Adrenal gland (tissue), 12 donors: ENCODE results near the gene SON. TPM values are rescaled to one million over a fixed set of nuclear protein-coding genes. Genes with fewer than 3 reads are reported as not detected.

Experiments
- DNase-seq, 7 donors: peaks; one replicate each; pipeline ENCODE4 v3.0.0-alpha.2; 2019 to 2020
- H3K27ac ChIP-seq, 5 donors: fragments of 200-600 bp; sonication (generic) in 4 of 5; 1 replicate in 3 of 5; 2 replicates in 2 of 5; pipeline versions ENCODE4 v1.5.1 to v1.8.0; 2016 to 2020; ENCODE audit warnings: mild to moderate bottlenecking in 1 of 5
- H3K27me3 ChIP-seq: fragments of 200-600 bp; 2 replicates; pipeline ENCODE4 v1.8.0; 2021
- H3K36me3 ChIP-seq, 2 donors: fragments of 200-600 bp; replicated peaks in 1 of 2; 1 replicate in 1 of 2; 2 replicates in 1 of 2; pipeline versions ENCODE4 v1.5.1 to v1.8.0; 2018 to 2022
- H3K4me1 ChIP-seq, 2 donors: fragments of 200-600 bp; replicated peaks in 1 of 2; 1 replicate in 1 of 2; 2 replicates in 1 of 2; pipeline versions ENCODE4 v1.5.1 to v1.8.0; 2018 to 2021
- H3K4me3 ChIP-seq, 4 donors: fragments of 200-600 bp; sonication (generic) in 3 of 4; one replicate each; pipeline ENCODE4 v1.5.1; 2016 to 2018
- H3K9me3 ChIP-seq, 3 donors: fragments of 200-600 bp; sonication (generic) in 1 of 3; replicated peaks in 1 of 3; 1 replicate in 2 of 3; 2 replicates in 1 of 3; pipeline versions ENCODE4 v1.5.1 to v1.8.0; 2016 to 2021
- POLR2A ChIP-seq, 2 donors: fragments of 450-650 bp; IDR thresholded peaks; one replicate each; pipeline ENCODE4 v1.6.1; 2017; ENCODE audit warnings: antibody characterized with exemption in 2 of 2, mild to moderate bottlenecking in 2 of 2, moderate library complexity in 1 of 2
- WGBS, 4 donors: extraction: QIAGEN DNeasy Blood & Tissue Kit in 2 of 4; methylation state at CpG; one replicate each; pipeline versions ENCODE4 v1.1.5 to v1.1.7; 2013 to 2017; 5-methylcytosine and 5-hydroxymethylcytosine counted together
- intact Hi-C, 2 donors: fragments of 100-400 bp; cut with DNase I; formaldehyde crosslinking; loops; one replicate each; pipeline versions ENCODE4 v1.14.1 to v1.15.0; 2022 to 2023
- polyA plus RNA-seq, 3 donors: library from polyadenylated mRNA; stranded (reverse); fragments of 200-250 nt in 2 of 3; fragments of 350-450 nt in 1 of 3; fragmentation: Illumina TruSeq in 1 of 3; extraction: RNeasy Lipid Tissue Mini Kit (QIAGEN cat#74804) in 1 of 3; gene quantifications; one replicate each; pipeline ENCODE4 v1.2.3, GENCODE V29; 2013 to 2014
- total RNA-seq, 9 donors: library from RNA; depleted of rRNA in 4 of 9; stranded (reverse); fragments of >200 nt in 4 of 9; fragments of 120-200 nt in 1 of 9; fragmentation: NEBNext Ultra II Directional in 1 of 9; extraction: Animal tissue kit (Norgen Biotek cat#: 25700) in 1 of 9; gene quantifications; one replicate each; pipeline versions ENCODE4 v1.1.0 to v1.2.4, GENCODE V29; 2013 to 2023
- TF ChIP-seq, protein P1 (sequence below), 6 experiments: fragments of 450-650 bp in 4 of 6; fragments of 200-600 bp in 2 of 6; sonication (generic) in 1 of 6; IDR thresholded peaks; 1 replicate in 5 of 6; 2 replicates in 1 of 6; pipeline versions ENCODE4 v1.5.1 to v1.8.0; 2016 to 2021; ENCODE audit warnings: antibody characterized with exemption in 6 of 6, mild to moderate bottlenecking in 2 of 6, moderate library complexity in 1 of 6
- donor health status: healthy with polysubstance abuse.
- donor health status: Bipolar disorder and iron deficiency.
- donor health status: DM: yes; HTN: yes; CAD: no.
- donor health status: DM: no; HTN: no; CAD: no.
- donor health status: DM: no; HTN: no; CAD: no.
- donor health status: DM: yes; HTN: yes; CAD: no.

Gene SON
- total and polyA plus RNA-seq, 12 donors: 128 to 386 (median 229) TPM

DNA sequence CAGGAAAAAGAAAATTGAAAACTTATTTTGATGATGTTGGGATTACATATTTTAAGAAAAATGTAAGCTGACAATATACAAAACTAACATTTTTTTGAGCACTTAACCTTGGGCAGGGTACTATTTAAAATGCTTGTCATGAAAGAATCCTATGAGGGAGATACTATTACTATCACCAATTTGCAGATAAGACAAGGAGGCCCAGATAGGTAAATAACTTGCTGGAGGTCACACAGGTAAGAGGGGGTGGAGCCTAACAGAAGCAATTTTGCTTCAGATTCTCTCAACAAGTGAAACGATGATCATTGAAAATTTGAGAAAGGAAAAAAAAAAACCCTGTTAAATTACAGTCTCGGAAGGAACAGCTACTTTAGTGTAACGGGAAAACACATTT lies 2.1 kb upstream of the SON start:
- peaks cover 0 to 24% of the 10 kb centered on the region in 2 donors for H3K36me3 ChIP-seq
- DNase-seq: no peak
- no peaks in the 10 kb centered on the region for H3K9me3 ChIP-seq
- 72 to 79% (median 77%) methylated on average over 3 of the region's 3 CpGs for WGBS, 4 donors
- intact Hi-C loops: no loop called here
- H3K4me3 ChIP-seq: peak overlapping the region in 1 of 4 donors; percentile 69
- H3K27ac ChIP-seq: peak overlapping the region in 1 of 5 donors; percentile 100
- H3K27me3 ChIP-seq: no peaks in the 10 kb centered on the region
- peaks cover 28 to 30% of the 10 kb centered on the region in 2 donors for H3K4me1 ChIP-seq
- TF ChIP-seq, protein P1, sequence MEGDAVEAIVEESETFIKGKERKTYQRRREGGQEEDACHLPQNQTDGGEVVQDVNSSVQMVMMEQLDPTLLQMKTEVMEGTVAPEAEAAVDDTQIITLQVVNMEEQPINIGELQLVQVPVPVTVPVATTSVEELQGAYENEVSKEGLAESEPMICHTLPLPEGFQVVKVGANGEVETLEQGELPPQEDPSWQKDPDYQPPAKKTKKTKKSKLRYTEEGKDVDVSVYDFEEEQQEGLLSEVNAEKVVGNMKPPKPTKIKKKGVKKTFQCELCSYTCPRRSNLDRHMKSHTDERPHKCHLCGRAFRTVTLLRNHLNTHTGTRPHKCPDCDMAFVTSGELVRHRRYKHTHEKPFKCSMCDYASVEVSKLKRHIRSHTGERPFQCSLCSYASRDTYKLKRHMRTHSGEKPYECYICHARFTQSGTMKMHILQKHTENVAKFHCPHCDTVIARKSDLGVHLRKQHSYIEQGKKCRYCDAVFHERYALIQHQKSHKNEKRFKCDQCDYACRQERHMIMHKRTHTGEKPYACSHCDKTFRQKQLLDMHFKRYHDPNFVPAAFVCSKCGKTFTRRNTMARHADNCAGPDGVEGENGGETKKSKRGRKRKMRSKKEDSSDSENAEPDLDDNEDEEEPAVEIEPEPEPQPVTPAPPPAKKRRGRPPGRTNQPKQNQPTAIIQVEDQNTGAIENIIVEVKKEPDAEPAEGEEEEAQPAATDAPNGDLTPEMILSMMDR (IDR thresholded peaks at IDR 0.05): no peak
- TF ChIP-seq POLR2A (IDR thresholded peaks at IDR 0.05): no peak

DNA sequence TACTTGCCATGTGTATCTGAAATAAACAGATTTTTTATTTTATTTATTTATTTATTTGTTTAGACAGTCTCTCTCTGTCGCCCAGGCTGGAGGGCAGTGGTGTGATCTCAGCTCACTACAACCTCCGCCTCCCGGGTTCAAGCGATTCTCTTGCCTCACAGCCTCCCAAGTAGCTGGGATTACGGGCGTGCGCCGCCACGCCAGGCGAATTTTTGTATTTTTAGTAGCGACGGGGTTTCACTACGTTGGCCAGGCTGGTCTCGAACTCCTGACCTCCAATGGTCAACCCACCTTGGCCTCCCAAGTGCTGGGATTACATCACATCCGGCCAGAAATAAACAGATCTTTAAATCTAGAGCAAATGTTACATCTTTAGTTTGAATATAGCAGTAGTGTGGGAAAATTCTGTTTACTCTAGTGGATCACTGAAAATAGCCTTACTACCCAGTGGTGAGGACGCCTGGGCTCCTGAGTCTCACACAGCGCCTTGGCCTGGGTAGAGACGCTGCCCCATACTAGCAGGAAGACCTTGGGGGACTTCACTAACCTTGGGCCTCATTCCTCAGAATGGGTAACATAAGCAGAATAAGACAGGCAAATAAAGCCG lies 1.6 kb upstream of the SON start:
- 40 to 56% (median 47%) methylated on average over 19 of the region's 19 CpGs for WGBS, 4 donors
- intact Hi-C loops: no loop called here

DNA sequence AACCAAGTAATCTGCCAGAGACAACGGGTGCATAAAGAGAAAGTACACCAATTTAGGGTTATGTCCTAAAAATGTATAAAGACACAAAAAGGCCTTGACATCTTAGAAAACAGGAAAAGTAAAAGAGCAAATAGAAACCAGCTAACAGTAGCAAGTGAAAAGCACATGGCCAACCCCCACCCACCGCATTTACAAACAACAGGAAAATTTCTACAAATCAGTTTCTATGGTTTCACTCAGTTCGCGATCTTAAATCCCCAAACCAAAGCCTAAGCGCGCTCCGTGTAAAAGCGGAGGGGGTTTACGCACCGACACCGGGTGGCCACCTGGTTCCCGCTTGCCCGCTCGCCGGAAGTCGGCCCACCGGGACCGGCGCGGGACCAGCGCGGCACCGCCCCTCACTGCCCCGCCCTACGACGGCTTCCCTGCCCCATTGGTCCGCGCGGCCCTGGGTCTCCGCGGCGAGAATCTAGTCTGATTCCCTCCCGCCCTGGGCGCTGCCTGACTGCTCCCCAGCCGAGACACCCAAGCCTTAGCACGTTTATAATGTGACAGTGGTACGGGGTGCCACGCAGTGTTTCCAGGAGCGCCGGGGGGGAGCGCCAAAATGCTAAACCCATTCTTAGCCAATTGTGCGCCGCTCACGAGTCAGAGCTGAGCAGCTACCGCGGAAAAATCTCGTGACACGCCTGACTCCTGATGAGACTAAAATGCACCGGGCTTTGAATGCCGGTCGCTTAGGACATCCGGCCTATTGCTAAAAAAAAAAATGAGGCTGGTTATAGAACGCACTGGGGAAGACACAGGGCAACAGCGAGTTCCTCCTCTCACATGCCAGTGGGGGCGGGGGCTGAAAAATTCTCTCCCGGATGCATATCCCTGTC lies 840 bp upstream of the SON start, which contains the start of gene GART:
Gene GART (minus strand): TSS at position 362 of the 884 bp plus-strand sequence. CDS start 2,802 bp downstream, outside the sequence.
- no peaks in the 10 kb centered on the region for H3K9me3 ChIP-seq
- intact Hi-C loops: no loop called here
- TF ChIP-seq, protein P1 (IDR thresholded peaks at IDR 0.05): peak in 1 of 6 experiments; percentile 10
- peak; percentile 33 to 75 for TF ChIP-seq POLR2A (IDR thresholded peaks at IDR 0.05)
- peaks cover 0 to 21% of the 10 kb centered on the region in 2 donors for H3K36me3 ChIP-seq
- H3K27me3 ChIP-seq: no peaks in the 10 kb centered on the region
- H3K27ac ChIP-seq: peak within 1 kb of the TSS; percentile 97 to 100 (median 99)
- H3K4me3 ChIP-seq: peak within 1 kb of the TSS; percentile 19 to 87 (median 62)
- peaks cover 31 to 40% of the 10 kb centered on the region in 2 donors for H3K4me1 ChIP-seq
- DNase-seq: peak; percentile 81 to 89 (median 84)
- 0 to 1% (median 1%) methylated on average over 31 to 56 of the region's 56 CpGs for WGBS, 4 donors

More for the DNA sequence above, 1.6 kb upstream of the SON start:
- Histone ChIP-seq H3K9me3 (no peaks in the 10 kb centered on the region), H3K4me3 (peak overlapping the region in 3 of 4 donors; percentile 19 to 69 (median 53)), H3K27me3 (no peaks in the 10 kb centered on the region), H3K27ac (peak overlapping the region; percentile 97 to 100 (median 99)), H3K36me3 (peaks cover 0 to 20% of the 10 kb centered on the region in 2 donors), H3K4me1 (peaks cover 31 to 35% of the 10 kb centered on the region in 2 donors)
- TF ChIP-seq, protein P1 (IDR thresholded peaks at IDR 0.05): no peak
- TF ChIP-seq POLR2A (IDR thresholded peaks at IDR 0.05): no peak
- DNase-seq: no peak

DNA sequence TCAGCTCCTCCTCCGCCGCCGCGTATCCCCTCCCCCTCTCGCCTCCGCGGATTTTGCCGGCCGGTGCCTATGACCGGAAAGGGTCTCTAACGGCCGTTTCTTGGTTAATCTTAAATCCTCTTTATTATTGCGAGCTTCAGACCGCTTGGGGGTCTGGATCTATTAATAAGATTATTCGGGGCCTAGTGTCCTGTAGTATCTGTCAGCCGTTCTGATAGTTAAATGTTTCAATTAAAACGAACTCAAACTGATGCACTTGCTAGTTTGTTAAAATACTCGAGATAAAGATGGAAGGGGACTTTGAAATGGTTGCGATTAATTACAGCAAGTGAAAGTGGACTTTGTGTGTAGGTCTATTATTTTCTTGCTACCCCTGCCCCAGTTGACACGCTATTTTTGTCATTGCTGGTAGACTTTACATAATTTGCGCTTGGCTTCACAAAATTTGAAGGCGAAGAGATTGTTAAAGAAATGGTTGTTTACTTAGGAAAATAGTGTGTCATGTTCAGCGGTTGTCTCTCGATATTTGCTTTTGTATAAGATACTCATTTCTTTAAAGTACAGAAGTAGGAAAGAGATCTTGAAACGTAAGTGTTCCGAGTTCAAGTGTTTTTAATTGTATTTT lies 779 bp downstream of the SON start:
- TF ChIP-seq, protein P1 (IDR thresholded peaks at IDR 0.05): no peak
- no peak for TF ChIP-seq POLR2A (IDR thresholded peaks at IDR 0.05)
- WGBS, 4 donors: 0% methylated on average over 21 to 26 of the region's 26 CpGs
- intact Hi-C loops: no loop called here
- peak overlapping the region; percentile 19 to 87 (median 62) for H3K4me3 ChIP-seq
- no peaks in the 10 kb centered on the region for H3K9me3 ChIP-seq
- H3K4me1 ChIP-seq: peaks cover 35 to 47% of the 10 kb centered on the region in 2 donors
- peaks cover 0 to 24% of the 10 kb centered on the region in 2 donors for H3K36me3 ChIP-seq
- DNase-seq: peak; percentile 64 to 80 (median 75)
- peak overlapping the region; percentile 97 to 100 (median 99) for H3K27ac ChIP-seq
- H3K27me3 ChIP-seq: no peaks in the 10 kb centered on the region
